Activated CD8-positive, alpha-beta memory T cell treated with anti-CD3 and anti-CD28 coated beads, Interleukin-2, amount 50 U/mL, for 1 hour (primary cell): ENCODE results near the gene LZTS2.

ENCODE experiments used
- DNase-seq: peaks from one replicate; pipeline ENCODE4 v3.0.0-alpha.2; 2020; ENCODE audit errors: extremely low read depth

LZTS2 gene

GRCh38 chr10:101012525-101013364 is 13.1 kb downstream of the LZTS2 start:
- peak; percentile 53 for DNase-seq

DNA sequence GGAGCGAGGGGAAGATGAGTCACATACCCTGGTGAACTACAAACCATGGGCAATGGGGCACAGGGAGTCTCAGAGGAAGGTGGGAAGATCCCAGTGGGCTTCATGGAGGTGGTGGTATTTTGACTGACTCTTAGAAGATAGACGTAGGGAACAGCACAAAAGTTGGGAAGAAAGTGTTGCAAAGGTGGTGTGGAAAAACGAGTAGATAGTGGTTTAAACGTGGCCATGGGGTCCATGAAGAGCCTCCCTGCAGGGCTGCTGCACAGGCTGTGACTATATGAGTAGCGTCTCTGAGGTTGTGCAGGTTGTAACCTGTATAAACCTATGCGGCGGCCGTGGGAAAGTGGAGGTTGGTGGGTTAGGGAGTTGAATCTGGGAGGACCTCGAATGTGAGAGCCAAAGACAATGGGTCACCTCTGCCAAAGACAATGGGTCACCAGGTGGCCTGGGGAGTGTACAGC is 13.8 kb downstream of the LZTS2 start:
- DNase-seq = no peak

GRCh38 chr10:101014230-101014884 is 14.7 kb downstream of the LZTS2 start:
- DNase-seq = no peak

DNA sequence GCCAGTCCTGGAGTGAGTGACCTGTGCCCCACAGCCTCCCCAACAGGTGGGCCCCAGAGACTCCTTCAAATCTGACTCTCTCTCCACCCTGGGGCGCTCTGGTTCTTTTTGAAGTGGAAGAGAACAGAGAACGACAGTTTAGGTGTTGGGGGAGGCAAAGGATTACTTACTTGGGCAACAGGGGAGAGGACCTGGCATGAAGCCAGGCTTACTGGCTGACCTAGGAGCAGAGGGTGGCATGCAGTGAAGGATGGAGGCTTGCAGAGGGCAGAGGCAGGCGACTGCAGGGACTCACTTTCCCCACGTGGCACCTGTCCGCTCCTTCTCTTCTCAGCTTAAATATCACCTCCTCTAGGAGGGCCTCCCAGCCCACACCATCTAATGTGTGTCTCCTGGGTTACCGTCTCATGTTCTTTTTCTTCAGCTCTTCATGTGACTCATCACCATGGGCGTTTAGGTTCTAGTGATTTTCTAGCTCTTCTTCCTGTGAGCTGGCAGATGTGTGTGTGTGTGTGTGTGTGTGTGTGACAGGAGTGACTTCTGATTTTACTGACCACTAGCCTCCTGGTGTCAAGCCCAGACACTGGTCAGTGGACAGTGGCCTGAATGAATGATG is 15.5 kb downstream of the LZTS2 start:
- no peak for DNase-seq

- no peak for DNase-seq
These were observed 16.0 kb downstream of the LZTS2 start for GRCh38 chr10:101015582-101015973.

DNA sequence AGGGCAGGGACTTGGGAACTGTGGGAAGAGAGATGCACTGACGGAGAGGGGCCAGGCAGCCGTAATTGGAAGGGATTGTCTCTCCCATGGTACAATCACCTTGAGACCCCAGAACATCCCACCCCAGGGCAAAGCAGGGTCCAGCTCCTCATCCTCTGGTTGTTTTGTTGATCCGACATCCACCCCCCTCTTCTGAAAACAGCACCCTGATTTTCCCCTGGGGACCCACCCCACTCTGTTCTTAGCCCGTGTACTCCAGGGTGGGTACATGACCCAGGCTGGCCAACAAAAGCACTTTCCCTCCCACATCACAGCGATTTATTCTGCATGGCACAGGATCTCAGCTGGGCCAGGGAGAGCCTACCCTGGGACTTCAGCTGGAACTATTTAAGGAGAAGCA is 17.2 kb downstream of the LZTS2 start:
- no peak for DNase-seq

DNA sequence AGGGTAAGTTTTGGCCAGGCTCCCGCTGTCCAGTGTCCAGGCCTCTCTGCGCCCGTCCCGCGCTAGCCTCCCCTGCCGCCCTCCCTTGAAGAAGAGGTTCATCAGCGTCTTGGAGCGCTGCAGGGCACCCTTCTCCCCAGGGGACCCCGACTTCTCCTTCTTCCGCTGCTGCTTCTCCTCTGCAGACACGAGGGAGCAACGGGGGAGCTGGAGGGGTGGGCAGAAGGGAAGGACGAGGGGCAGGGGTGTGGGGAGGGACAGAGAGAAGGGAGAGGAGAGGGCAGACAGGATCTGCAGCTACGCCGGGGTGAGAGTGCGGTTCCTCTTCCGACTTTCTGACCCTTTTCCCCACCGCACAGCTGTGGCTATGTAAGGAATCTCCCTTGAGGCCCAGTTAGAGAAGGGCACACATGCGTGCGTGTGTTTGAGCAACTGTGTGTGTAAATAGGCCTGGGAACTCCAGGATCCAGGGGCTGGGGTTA is 18.6 kb downstream of the LZTS2 start:
- no peak for DNase-seq

DNA sequence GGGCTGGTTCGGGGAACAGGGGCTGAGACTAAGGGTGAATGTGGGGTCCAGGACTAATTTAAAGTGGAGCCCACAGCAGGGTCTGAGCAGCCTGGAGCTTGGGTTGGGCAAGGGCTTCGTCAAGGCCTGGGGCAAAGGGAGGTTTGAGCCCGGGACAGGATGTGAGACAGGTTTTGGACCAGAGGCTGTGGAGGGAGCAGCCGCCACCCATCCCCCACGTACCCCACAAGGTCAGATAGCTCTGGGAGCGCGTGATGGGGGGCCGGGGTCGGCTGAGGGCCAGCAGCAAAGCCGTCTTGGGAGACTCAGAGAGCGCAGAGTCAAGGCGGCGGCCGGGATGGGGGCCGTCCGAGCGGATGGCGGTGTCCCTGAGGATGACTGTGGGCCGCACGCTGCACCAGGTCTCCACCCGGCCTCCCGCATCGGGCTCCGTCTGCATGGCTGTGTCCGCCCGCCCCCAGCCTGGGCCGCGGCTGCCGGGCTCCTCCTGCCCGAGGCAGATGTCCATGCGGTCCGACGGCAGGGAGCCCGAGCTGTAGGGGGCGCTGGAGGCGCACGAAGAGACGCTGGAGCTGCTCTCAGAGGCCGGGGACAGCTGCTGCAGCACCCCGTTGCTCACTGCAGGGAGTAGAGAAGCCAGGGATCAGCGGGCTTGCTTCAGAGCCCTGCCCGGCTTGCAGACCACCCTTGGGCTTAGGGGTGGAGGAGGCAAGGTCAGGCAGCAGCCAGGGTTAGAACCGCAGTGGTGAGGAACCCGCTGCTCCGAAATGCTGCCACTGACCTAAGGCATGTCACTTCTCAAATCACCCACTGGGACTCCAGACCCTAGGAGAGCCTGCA is 19.2 kb downstream of the LZTS2 start:
- DNase-seq = peak; percentile 36

GRCh38 chr10:101019440-101019703 is 19.8 kb downstream of the LZTS2 start:
- DNase-seq = no peak

GRCh38 chr10:101020427-101021075 is 20.9 kb downstream of the LZTS2 start:
- no peak for DNase-seq

- no peak for DNase-seq
These were observed 21.6 kb downstream of the LZTS2 start for GRCh38 chr10:101021239-101021638.

GRCh38 chr10:101021692-101022251 is 22.2 kb downstream of the LZTS2 start:
- no peak for DNase-seq

- DNase-seq = no peak
These were observed 23.5 kb downstream of the LZTS2 start for GRCh38 chr10:101022967-101023705.

DNA sequence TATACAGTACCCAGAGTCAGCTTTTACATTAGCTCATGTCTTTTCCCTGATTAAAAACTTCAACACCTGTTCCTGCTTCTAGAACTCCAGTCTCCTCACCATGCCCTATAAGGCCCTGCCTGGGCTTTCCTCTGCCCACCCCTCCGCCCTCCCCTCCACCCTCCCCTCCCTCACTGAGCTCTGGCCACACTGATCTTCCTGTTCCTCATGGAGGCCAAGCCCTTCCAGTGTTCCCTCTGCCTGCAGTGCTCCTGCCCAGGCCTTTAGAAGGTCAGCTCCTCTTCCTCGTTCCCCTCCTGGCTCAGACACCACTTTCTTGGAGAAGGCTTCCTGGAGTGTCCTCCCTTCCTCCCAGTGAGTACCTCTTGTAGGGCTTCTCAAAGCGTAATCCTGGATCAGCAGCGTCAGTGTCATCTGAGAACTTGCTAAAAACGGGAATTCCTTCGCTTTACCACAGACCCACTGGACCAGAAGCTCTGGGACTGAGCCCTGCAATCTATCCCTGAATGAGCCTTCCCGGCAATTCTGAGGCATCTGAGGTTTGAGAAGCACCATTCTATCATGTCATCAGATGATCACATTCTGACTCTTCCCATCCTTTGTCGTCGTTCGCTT is 27.6 kb downstream of the LZTS2 start:
- no peak for DNase-seq

GRCh38 chr10:101028446-101029337 is 29.1 kb downstream of the LZTS2 start:
- DNase-seq = no peak

- DNase-seq = no peak
These were observed 30.1 kb downstream of the LZTS2 start for GRCh38 chr10:101029520-101030295.

DNA sequence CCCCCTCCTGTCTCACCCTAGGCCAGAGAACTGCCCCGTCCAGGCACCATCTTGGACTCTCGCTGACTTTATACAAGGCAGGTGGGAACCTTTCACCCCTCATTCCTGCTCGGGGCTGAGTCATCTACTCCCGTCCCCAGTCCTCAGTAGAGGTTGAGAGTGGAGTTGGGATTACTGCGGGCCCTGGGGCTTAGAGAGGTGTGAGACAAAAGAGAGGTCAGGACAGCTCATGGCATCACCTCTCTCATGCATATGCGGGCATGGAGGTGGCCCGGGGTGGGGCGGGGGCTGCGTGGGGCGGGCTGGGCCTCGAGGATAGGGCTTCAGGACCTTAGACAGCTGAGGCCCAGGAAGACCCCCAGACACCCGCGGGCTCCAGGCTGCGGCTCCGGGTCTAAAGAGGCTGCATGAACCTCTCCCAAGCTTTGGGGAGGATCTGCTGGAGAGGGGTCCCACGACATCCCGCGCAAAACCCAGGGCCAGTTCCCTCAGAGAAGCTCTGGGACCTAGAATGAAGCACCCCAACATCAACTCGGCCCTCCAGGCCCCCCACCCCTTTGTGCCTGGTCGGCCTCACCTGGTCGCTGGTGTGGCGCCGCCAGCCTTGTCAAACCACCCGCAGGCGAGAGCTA is 31.0 kb downstream of the LZTS2 start:
- no peak for DNase-seq
